Measurements from ENCODE around the gene C1orf50. TPM values are rescaled to one million over a fixed set of nuclear protein-coding genes. Genes with fewer than 3 reads are reported as not detected.

C1orf50 gene
- total RNA-seq, 1 experiment from 2014 or later = 7.7 TPM

- no peaks in the 10 kb centered on the region for H3K23me2 ChIP-seq (ENCODE audit: insufficient read length, low read depth, low read length, poor library complexity, severe bottlenecking)
- Mint-ChIP-seq H3K27me3 (ENCODE audit: low read depth) (no peaks in the 10 kb centered on the region; the same call in 1 of the 2 replicates), H3K4me1 (peaks cover 20% of the 10 kb centered on the region in 2 experiments), H3K4me3 (no peak overlapping the region), H3K27ac (peak overlapping the region in 1 of 3 experiments; percentile 42; a peak in 1 of 7 replicates), H3K9me3 (peaks cover 6 to 8% of the 10 kb centered on the region in 2 experiments), H3K36me3 (ENCODE audit: insufficient read depth in 1 of 3, low read depth in 3 of 3) (peaks cover 24 to 47% (median 44%) of the 10 kb centered on the region in 3 experiments)
- no peak overlapping the region for H2BK120ac ChIP-seq (ENCODE audit: low read depth, low read length, poor library complexity, severe bottlenecking)
- no peaks in the 10 kb centered on the region for H3K4me1 ChIP-seq (ENCODE audit: insufficient read depth, low read length)
- no peak overlapping the region for H2AFZ ChIP-seq (ENCODE audit: low read length)
- H3K9ac ChIP-seq (ENCODE audit: extremely low read depth, insufficient read length, low read length) = no peak overlapping the region
- TF ChIP-seq, protein P1, sequence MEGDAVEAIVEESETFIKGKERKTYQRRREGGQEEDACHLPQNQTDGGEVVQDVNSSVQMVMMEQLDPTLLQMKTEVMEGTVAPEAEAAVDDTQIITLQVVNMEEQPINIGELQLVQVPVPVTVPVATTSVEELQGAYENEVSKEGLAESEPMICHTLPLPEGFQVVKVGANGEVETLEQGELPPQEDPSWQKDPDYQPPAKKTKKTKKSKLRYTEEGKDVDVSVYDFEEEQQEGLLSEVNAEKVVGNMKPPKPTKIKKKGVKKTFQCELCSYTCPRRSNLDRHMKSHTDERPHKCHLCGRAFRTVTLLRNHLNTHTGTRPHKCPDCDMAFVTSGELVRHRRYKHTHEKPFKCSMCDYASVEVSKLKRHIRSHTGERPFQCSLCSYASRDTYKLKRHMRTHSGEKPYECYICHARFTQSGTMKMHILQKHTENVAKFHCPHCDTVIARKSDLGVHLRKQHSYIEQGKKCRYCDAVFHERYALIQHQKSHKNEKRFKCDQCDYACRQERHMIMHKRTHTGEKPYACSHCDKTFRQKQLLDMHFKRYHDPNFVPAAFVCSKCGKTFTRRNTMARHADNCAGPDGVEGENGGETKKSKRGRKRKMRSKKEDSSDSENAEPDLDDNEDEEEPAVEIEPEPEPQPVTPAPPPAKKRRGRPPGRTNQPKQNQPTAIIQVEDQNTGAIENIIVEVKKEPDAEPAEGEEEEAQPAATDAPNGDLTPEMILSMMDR (conservative IDR thresholded peaks at IDR 0.05) = no peak
- H4K20me1 ChIP-seq (ENCODE audit: control insufficient read depth, insufficient read depth, insufficient read length) = no peaks in the 10 kb centered on the region
- no peak overlapping the region for H3K14ac ChIP-seq (ENCODE audit: insufficient read depth, low read length)
- no peak overlapping the region for H3T11ph ChIP-seq (ENCODE audit: low read length)
- no CpG with 5 or more reads among the region's 12 CpGs for WGBS (ENCODE audit: extremely low coverage, insufficient read length, low lambda C conversion rate)
- no peak overlapping the region for H3K4me2 ChIP-seq (ENCODE audit: insufficient read depth, insufficient read length, low read length)
- H2BK15ac ChIP-seq (ENCODE audit: low read depth, low read length) = no peak overlapping the region
- no peak overlapping the region for H2BK20ac ChIP-seq (ENCODE audit: low read depth, low read length, poor library complexity, severe bottlenecking)
- no peaks in the 10 kb centered on the region for H3K79me2 ChIP-seq (ENCODE audit: insufficient read depth, low read length)
- H3K9me3 ChIP-seq (ENCODE audit: control insufficient read depth, low read depth, low read length) = no peaks in the 10 kb centered on the region
- no peak overlapping the region for H4K8ac ChIP-seq (replicated peaks; ENCODE audit: insufficient read length, low read depth, low read length)
- no peak for DNase-seq
- no peak overlapping the region for H3K18ac ChIP-seq (ENCODE audit: insufficient read length, low read depth, low read length)
- no peak overlapping the region for H3K23ac ChIP-seq (ENCODE audit: insufficient read length, low read depth, low read length)
- no peak overlapping the region for H2BK5ac ChIP-seq (ENCODE audit: insufficient read length, low read length)
- H4K5ac ChIP-seq (ENCODE audit: insufficient read length, low read depth, low read length) = no peak overlapping the region
- no peak overlapping the region for H4K91ac ChIP-seq (ENCODE audit: insufficient read length, low read depth, low read length)
- H3K56ac ChIP-seq (ENCODE audit: insufficient read length, low read depth, low read length) = no peak overlapping the region
- no peak overlapping the region for H2AK5ac ChIP-seq (ENCODE audit: insufficient read length, low read length)
- H2BK12ac ChIP-seq (ENCODE audit: insufficient read length, low read depth, low read length) = no peak overlapping the region
- no peak overlapping the region for H3K4ac ChIP-seq (ENCODE audit: low read depth, low read length)
- H3K79me1 ChIP-seq (ENCODE audit: insufficient read depth, low read depth, low read length, poor library complexity, severe bottlenecking) = no peaks in the 10 kb centered on the region
- H3K27ac ChIP-seq (ENCODE audit: insufficient read length, low read depth, low read length) = no peak overlapping the region
- no peaks in the 10 kb centered on the region for H3K27me3 ChIP-seq (ENCODE audit: insufficient read depth, low read length)
Observed at GRCh38 chr1:42746436-42747105, 20.5 kb upstream of the C1orf50 start.
